K562 (cell line): ENCODE measurements around the gene JADE3. TPM values are rescaled to one million over a fixed set of nuclear protein-coding genes. Genes with fewer than 3 reads are reported as not detected.

ENCODE experiments used
- ATAC-seq: fragments of 200-7000 bp; cut with Tn5 transposase; 3 replicates; pipeline ENCODE4 v1.9.1; 2020; ENCODE audit warnings: moderate library complexity
- BruUV-seq: library from RNA; stranded (reverse); fragments of 400-500 nt; replicated peaks from 2 replicates; lab custom pipeline; 2021; lab: Mats Ljungman, UMichigan
- CTCF ChIA-PET: fragments of 300-600 bp; formaldehyde crosslinking; extraction: SDS; loops from one replicate; lab custom pipeline; 2021; ENCODE audit warnings: low intra/inter-chr PET ratio; lab: Yijun Ruan, JAX
- POLR2A ChIA-PET: fragments of 300-600, 350-650 bp; sonication (Branson Sonifier 250); formaldehyde crosslinking; extraction: SDS; loops from one replicate; lab custom pipeline; 2021; ENCODE audit warnings: antibody characterized with exemption, inconsistent platforms; lab: Yijun Ruan, JAX
- DNase-seq, 4 experiments: peaks; one replicate each; pipeline versions ENCODE4 v3.0.0 to v3.0.0-alpha.2; 2011 to 2018; ENCODE audit warnings: low spot score in 3 of 4, mixed read lengths in 3 of 4; ENCODE audit errors: extremely low read depth in 1 of 4
- FAIRE-seq: peaks from 2 replicates; lab custom pipeline; 2011; peaks lifted over from hg19 to GRCh38; lab: Jason Lieb, UNC
- H2AFZ ChIP-seq: 2 replicates; pipeline ENCODE4 v1.6.0; 2011; ENCODE audit warnings: low read depth, low read length, control low read depth, inconsistent platforms
- H3K27ac ChIP-seq: fragments of 200-600 bp; 3 replicates; pipeline ENCODE4 v1.8.0; 2011; ENCODE audit warnings: low read depth, mild to moderate bottlenecking, control low read depth, inconsistent platforms, low read length, moderate library complexity, mixed read lengths; ENCODE audit errors: extremely low read depth
- H3K27me3 ChIP-seq, 2 experiments: fragments of 300-600 bp in 1 of 2; 2 replicates in 1 of 2; 3 replicates in 1 of 2; pipeline versions ENCODE4 v1.6.0 to v1.8.0; 2011; ENCODE audit warnings: inconsistent platforms in 2 of 2, low read length in 2 of 2, mild to moderate bottlenecking in 1 of 2, mixed read lengths in 1 of 2, moderate library complexity in 1 of 2; ENCODE audit not compliant: control insufficient read depth in 2 of 2, insufficient read depth in 2 of 2
- H3K36me3 ChIP-seq: fragments of 300-600 bp; 3 replicates; pipeline ENCODE4 v1.8.0; 2011; ENCODE audit warnings: mild to moderate bottlenecking, low read length, inconsistent platforms; ENCODE audit not compliant: control insufficient read depth, insufficient read depth
- H3K4me1 ChIP-seq, 2 experiments: fragments of 200-600 bp in 1 of 2; replicated peaks in 1 of 2; 2 replicates in 1 of 2; 3 replicates in 1 of 2; pipeline versions ENCODE4 v1.5.1 to v1.8.0; 2011; ENCODE audit warnings: inconsistent platforms in 2 of 2, low read length in 2 of 2, mild to moderate bottlenecking in 1 of 2, mixed read lengths in 1 of 2, moderate library complexity in 1 of 2; ENCODE audit not compliant: control insufficient read depth in 2 of 2, insufficient read depth in 2 of 2
- H3K4me2 ChIP-seq: 2 replicates; pipeline ENCODE4 v1.6.1; 2011; ENCODE audit warnings: low read length, control low read depth, inconsistent platforms, mixed read lengths; ENCODE audit not compliant: insufficient read depth
- H3K4me3 ChIP-seq: fragments of 200-600 bp; sonication (generic), shearing (Covaris generic); 2 replicates; pipeline ENCODE4 v1.5.1; 2016; ENCODE audit warnings: control low read depth, inconsistent platforms
- H3K79me2 ChIP-seq: fragments of 200-600 bp; 3 replicates; pipeline ENCODE4 v1.8.0; 2011; ENCODE audit warnings: low read length, inconsistent platforms; ENCODE audit not compliant: control insufficient read depth, insufficient read depth
- H3K9ac ChIP-seq, 2 experiments: 2 replicates each; pipeline versions ENCODE4 v1.6.0 to v1.6.1; 2011; ENCODE audit warnings: low read depth in 2 of 2, low read length in 2 of 2, control low read depth in 1 of 2, inconsistent platforms in 1 of 2, mild to moderate bottlenecking in 1 of 2, mixed read lengths in 1 of 2; ENCODE audit not compliant: insufficient read depth in 1 of 2
- H3K9me1 ChIP-seq: one replicate; pipeline ENCODE4 v1.6.0; 2011; ENCODE audit warnings: inconsistent platforms, mild to moderate bottlenecking, low read length, moderate library complexity; ENCODE audit not compliant: control insufficient read depth, insufficient read depth
- H3K9me3 ChIP-seq: replicated peaks from 2 replicates; pipeline ENCODE4 v1.5.1; 2011; ENCODE audit warnings: low read depth, low read length, inconsistent platforms; ENCODE audit not compliant: control insufficient read depth, insufficient read depth
- H4K20me1 ChIP-seq: replicated peaks from 2 replicates; pipeline ENCODE4 v1.6.1; 2011; ENCODE audit warnings: low read length, inconsistent platforms, mixed read lengths; ENCODE audit not compliant: control insufficient read depth, insufficient read depth
- BRCA1 ChIP-seq, 2 experiments: fragments of 450-650 bp in 1 of 2; sonication (generic) in 1 of 2; formaldehyde crosslinking in 1 of 2; IDR thresholded peaks; 2 replicates each; pipeline versions ENCODE4 v1.5.0 to v1.6.1; 2017 to 2020; ENCODE audit warnings: mild to moderate bottlenecking in 1 of 2, missing genetic modification reagents in 1 of 2
- ETV6 ChIP-seq, 3 experiments: fragments of 150-350 bp in 1 of 3; sonication (generic) in 1 of 3; formaldehyde crosslinking in 1 of 3; IDR thresholded peaks; 2 replicates each; pipeline versions ENCODE4 v1.6.1 to v1.8.0; 2014 to 2022; ENCODE audit warnings: borderline replicate concordance in 2 of 3, low read depth in 2 of 3, antibody characterized with exemption in 1 of 3, low read length in 1 of 3, mild to moderate bottlenecking in 1 of 3, missing genetic modification reagents in 1 of 3
- FIP1L1 ChIP-seq: fragments of 200-400 bp; formaldehyde crosslinking; IDR thresholded peaks from 2 replicates; pipeline ENCODE4 v1.6.1; 2018; ENCODE audit warnings: mild to moderate bottlenecking, low read depth, low read length; ENCODE audit not compliant: poor library complexity, severe bottlenecking
- FOXK1 ChIP-seq: sonication (generic); formaldehyde crosslinking; IDR thresholded peaks from 2 replicates; pipeline ENCODE4 v1.8.0; 2022; ENCODE audit warnings: missing genetic modification reagents, mild to moderate bottlenecking, borderline replicate concordance
- FUS ChIP-seq: fragments of 200-400 bp; formaldehyde crosslinking; optimal IDR thresholded peaks from 2 replicates; pipeline ENCODE3; 2017; ENCODE audit warnings: low read depth, low read length
- HNRNPLL ChIP-seq: fragments of 200-400 bp; formaldehyde crosslinking; IDR thresholded peaks from 2 replicates; pipeline ENCODE4 v1.6.1; 2017; ENCODE audit warnings: low read length, low read depth, mild to moderate bottlenecking; ENCODE audit not compliant: poor library complexity, severe bottlenecking
- PRMT5 ChIP-seq: sonication (generic); formaldehyde crosslinking; IDR thresholded peaks from 2 replicates; pipeline ENCODE4 v1.5.0; 2020; ENCODE audit warnings: missing genetic modification reagents
- SRSF3 ChIP-seq: fragments of 200-400 bp; formaldehyde crosslinking; IDR thresholded peaks from 2 replicates; pipeline ENCODE4 v1.6.1; 2016; ENCODE audit warnings: mild to moderate bottlenecking, low read length, moderate library complexity; ENCODE audit not compliant: insufficient read depth
- TBL1XR1 ChIP-seq, 2 experiments: IDR thresholded peaks; 2 replicates each; pipeline ENCODE4 v1.6.1; 2012; ENCODE audit warnings: improper control_type of control experiment in 2 of 2, low read length in 2 of 2, mild to moderate bottlenecking in 1 of 2
- TEAD1 ChIP-seq, 2 experiments: fragments of 450-650 bp in 1 of 2; sonication (generic) in 1 of 2; formaldehyde crosslinking; IDR thresholded peaks; 2 replicates each; pipeline versions ENCODE4 v1.4.0 to v1.8.0; 2020 to 2022; ENCODE audit warnings: mild to moderate bottlenecking in 2 of 2, missing genetic modification reagents in 1 of 2
- TRIM28 ChIP-seq: fragments of 450-650 bp; IDR thresholded peaks from 2 replicates; pipeline ENCODE4 v1.6.1; 2017
- YBX1 ChIP-seq: fragments of 450-650 bp; IDR thresholded peaks from 2 replicates; pipeline ENCODE4 v1.7.1; 2016; ENCODE audit warnings: mild to moderate bottlenecking
- ZBTB34 ChIP-seq: fragments of 250-450 bp; sonication (Bioruptor Pico); IDR thresholded peaks from 2 replicates; pipeline ENCODE4 v1.8.0; 2021; ENCODE audit warnings: mild to moderate bottlenecking, moderate library complexity
- ZNF217 ChIP-seq: sonication (generic); formaldehyde crosslinking; IDR thresholded peaks from 2 replicates; pipeline ENCODE4 v1.8.0; 2022; ENCODE audit warnings: mild to moderate bottlenecking, missing genetic modification reagents
- ZNF395 ChIP-seq: fragments of 200-800 bp; sonication (Bioruptor generic); IDR thresholded peaks from 2 replicates; pipeline ENCODE4 v1.6.1; 2017; ENCODE audit warnings: missing genetic modification characterization, missing compliant biosample characterization
- ZNF695 ChIP-seq: fragments of 450-650 bp; formaldehyde crosslinking; IDR thresholded peaks from 2 replicates; pipeline ENCODE4 v1.4.0; 2020; ENCODE audit warnings: mild to moderate bottlenecking, moderate library complexity
- in situ Hi-C: fragments of 300-500 bp; cut with MboI; formaldehyde crosslinking; loops from 4 replicates; pipeline ENCODE4 v1.15.0; 2018; ENCODE audit warnings: inconsistent platforms, mixed read lengths
- intact Hi-C: fragments of 100-400 bp; cut with micrococcal nuclease; formaldehyde crosslinking; loops from 2 replicates; pipeline ENCODE4 v1.14.2; 2022
- polyA plus RNA-seq, 8 experiments: library from polyadenylated mRNA; depleted of rRNA in 4 of 8; stranded (reverse) in 5 of 8; unstranded in 3 of 8; fragments of >200 nt; fragmentation: Nextera tagmentation in 2 of 8; fragmentation: Illumina TruSeq in 1 of 8; extraction: Ambion mirVana in 2 of 8; extraction: Trizol in 1 of 8; gene quantifications; 2 replicates each; pipeline versions ENCODE4 v1.2.1 to v1.2.3, GENCODE V29; 2011 to 2014; ENCODE audit warnings: inconsistent platforms in 1 of 8, missing spikeins in 1 of 8
- total RNA-seq, 7 experiments: library from RNA; depleted of rRNA in 6 of 7; stranded (reverse); fragments of >200 nt in 6 of 7; fragmentation: Illumina TruSeq in 2 of 7; extraction: Trizol in 2 of 7; gene quantifications; 2 replicates each; pipeline versions ENCODE4 v1.2.1 to v1.2.3, GENCODE V29; 2011 to 2021; ENCODE audit warnings: low replicate concordance in 1 of 7

Gene JADE3
- total and polyA plus RNA-seq, 9 of the 15 experiments (the other 6 are each of a cell fraction or from before 2014, with no cell fraction given) = 2.6 to 10.0 (median 7.0) TPM

GRCh38 chrX:46898207-46898606, 14.0 kb upstream of the JADE3 start:
- H3K4me1 ChIP-seq = no peaks in the 10 kb centered on the region
- H3K4me3 ChIP-seq = no peak overlapping the region
- no peaks in the 10 kb centered on the region for H3K27me3 ChIP-seq
- no peak overlapping the region for H3K9ac ChIP-seq
- TF ChIP-seq BRCA1 (IDR thresholded peaks at IDR 0.05) (no peak), BRCA1 (CRISPR knock-in tag; IDR thresholded peaks at IDR 0.05) (no peak), ZNF217 (CRISPR knock-in tag) (no peak), ETV6 (IDR thresholded peaks at IDR 0.05; ENCODE audit: borderline replicate concordance in 1 of 2, low read depth in 2 of 2, low read length in 1 of 2) (no peak), ETV6 (CRISPR knock-in tag; IDR thresholded peaks at IDR 0.05; ENCODE audit: borderline replicate concordance) (no peak), PRMT5 (CRISPR knock-in tag) (no peak), YBX1 (no peak), ZNF695 (no peak), ZNF395 (no peak), TEAD1 (CRISPR knock-in tag; IDR thresholded peaks at IDR 0.05) (no peak), ZBTB34 (CRISPR knock-in tag) (no peak), HNRNPLL (no peak), TRIM28 (no peak), SRSF3 (no peak), FOXK1 (no peak), FUS (no peak), FIP1L1 (no peak), TBL1XR1 (IDR thresholded peaks at IDR 0.05; ENCODE audit: low read length in 2 of 2) (no peak)
- in situ Hi-C loops (no loop called here), intact Hi-C loops (no loop called here)
- ChIA-PET CTCF (no interaction called here), POLR2A (no interaction called here)
- no peaks in the 10 kb centered on the region for H3K79me2 ChIP-seq
- DNase-seq (no peak), ATAC-seq (no peak), FAIRE-seq (no peak)
- H3K9me3 ChIP-seq = no peaks in the 10 kb centered on the region
- H4K20me1 ChIP-seq = no peaks in the 10 kb centered on the region
- no peak overlapping the region for H3K27ac ChIP-seq
- H3K9me1 ChIP-seq = no peaks in the 10 kb centered on the region
- H2AFZ ChIP-seq = no peak overlapping the region
- no peak overlapping the region for H3K4me2 ChIP-seq
- H3K36me3 ChIP-seq = no peaks in the 10 kb centered on the region
- BruUV-seq = no TSS peak
